Calu3 (cell line): Measurements from ENCODE around the gene CCNYL1. TPM values are rescaled to one million over a fixed set of nuclear protein-coding genes. Genes with fewer than 3 reads are reported as not detected.

Experiments
- BruUV-seq: library from RNA; stranded (reverse); fragments of 400-500 nt; replicated peaks from 2 replicates; lab custom pipeline; 2021; lab: Mats Ljungman, UMichigan
- CTCF ChIA-PET: fragments of 300-600 bp; sonication (Branson Sonifier 250); formaldehyde crosslinking; loops from one replicate; lab custom pipeline; 2022; ENCODE audit warnings: antibody characterized with exemption; lab: Charles Lee
- DNase-seq: peaks from one replicate; pipeline ENCODE4 v3.0.0; 2022
- H3K27ac Mint-ChIP-seq: one replicate; pipeline ENCODE4 v1.8.0; 2022; ENCODE audit warnings: mixed read lengths; ENCODE audit not compliant: unreplicated experiment
- H3K27me3 Mint-ChIP-seq: one replicate; pipeline ENCODE4 v1.8.0; 2022; ENCODE audit warnings: mixed read lengths; ENCODE audit not compliant: unreplicated experiment
- H3K36me3 Mint-ChIP-seq: one replicate; pipeline ENCODE4 v1.8.0; 2022; ENCODE audit warnings: mild to moderate bottlenecking, moderate library complexity, mixed read lengths; ENCODE audit not compliant: insufficient read depth, unreplicated experiment
- H3K4me1 Mint-ChIP-seq: one replicate; pipeline ENCODE4 v1.8.0; 2022; ENCODE audit warnings: mild to moderate bottlenecking, low read depth, mixed read lengths; ENCODE audit not compliant: unreplicated experiment
- H3K4me3 Mint-ChIP-seq: one replicate; pipeline ENCODE4 v1.8.0; 2022; ENCODE audit warnings: mild to moderate bottlenecking, low read depth, moderate library complexity, mixed read lengths; ENCODE audit not compliant: unreplicated experiment
- H3K9me3 Mint-ChIP-seq: one replicate; pipeline ENCODE4 v1.8.0; 2022; ENCODE audit warnings: low read depth, mixed read lengths; ENCODE audit not compliant: unreplicated experiment
- intact Hi-C: fragments of 100-400 bp; cut with micrococcal nuclease; formaldehyde crosslinking; loops from one replicate; pipeline ENCODE4 v1.10.0; 2022; ENCODE audit not compliant: unreplicated experiment
- total RNA-seq: library from RNA; stranded (reverse); gene quantifications from 2 replicates; pipeline ENCODE4 v1.2.3, GENCODE V29; 2022
- TF ChIP-seq, protein P1 (sequence below): fragments of 200-600 bp; IDR thresholded peaks from one replicate; pipeline ENCODE4 v1.8.0; 2022; ENCODE audit warnings: antibody characterized with exemption; ENCODE audit not compliant: unreplicated experiment

Gene CCNYL1
- total RNA-seq, 1 experiment from 2014 or later: 13.7 TPM

DNA sequence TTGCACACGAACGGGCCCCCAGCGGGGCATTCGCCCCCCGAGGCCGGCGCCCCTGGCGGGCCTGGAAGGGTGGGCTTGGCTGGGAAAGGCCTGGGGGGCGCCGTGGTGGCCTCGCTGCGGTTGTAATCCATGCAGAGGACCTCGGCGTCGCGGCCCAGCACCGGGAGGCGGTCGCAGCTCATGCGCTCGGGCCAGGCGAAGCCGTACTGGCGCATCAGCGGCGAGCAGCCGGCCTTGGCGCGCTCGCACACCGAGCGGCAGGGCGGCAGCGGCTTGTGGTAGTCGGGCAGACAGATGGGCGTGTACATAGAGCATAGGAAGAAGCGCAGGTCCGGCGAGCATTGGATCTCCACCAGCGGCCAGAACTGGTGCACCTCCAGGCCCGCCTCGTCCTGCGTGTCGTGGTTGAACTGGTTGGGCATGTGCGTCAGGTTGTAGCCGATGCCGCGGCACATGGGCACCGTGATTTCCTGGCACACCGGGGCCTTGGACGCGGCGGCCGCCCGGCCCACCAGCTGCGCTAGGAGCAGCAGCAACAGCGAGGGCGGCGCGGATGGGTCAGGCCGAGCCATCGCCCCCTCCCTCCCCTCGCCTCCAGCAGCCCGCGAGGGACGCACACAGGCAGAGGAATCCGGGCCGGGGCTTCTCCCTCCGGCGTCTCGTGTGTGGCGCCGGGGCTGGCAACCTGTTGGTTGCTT is 56.9 kb downstream of the CCNYL1 start:
- Mint-ChIP-seq H3K9me3 (no peaks in the 10 kb centered on the region), H3K4me3 (peak overlapping the region; percentile 82), H3K27me3 (no peaks in the 10 kb centered on the region), H3K27ac (peak overlapping the region; percentile 83), H3K36me3 (peaks cover 68% of the 10 kb centered on the region), H3K4me1 (peaks cover 51% of the 10 kb centered on the region)
- CTCF ChIA-PET: interaction anchor here (0.7 kb wide), 1 partner anchor 170 kb away, joined by 3 read pairs; no protein-coding TSS in a partner anchor
- peak; percentile 37 for DNase-seq
- BruUV-seq: no TSS peak
- intact Hi-C loops: loop anchor here (1.0 to 5.0 kb wide), 4 partner anchors 42 to 139 kb away; no protein-coding TSS in a partner anchor
- TF ChIP-seq, protein P1, sequence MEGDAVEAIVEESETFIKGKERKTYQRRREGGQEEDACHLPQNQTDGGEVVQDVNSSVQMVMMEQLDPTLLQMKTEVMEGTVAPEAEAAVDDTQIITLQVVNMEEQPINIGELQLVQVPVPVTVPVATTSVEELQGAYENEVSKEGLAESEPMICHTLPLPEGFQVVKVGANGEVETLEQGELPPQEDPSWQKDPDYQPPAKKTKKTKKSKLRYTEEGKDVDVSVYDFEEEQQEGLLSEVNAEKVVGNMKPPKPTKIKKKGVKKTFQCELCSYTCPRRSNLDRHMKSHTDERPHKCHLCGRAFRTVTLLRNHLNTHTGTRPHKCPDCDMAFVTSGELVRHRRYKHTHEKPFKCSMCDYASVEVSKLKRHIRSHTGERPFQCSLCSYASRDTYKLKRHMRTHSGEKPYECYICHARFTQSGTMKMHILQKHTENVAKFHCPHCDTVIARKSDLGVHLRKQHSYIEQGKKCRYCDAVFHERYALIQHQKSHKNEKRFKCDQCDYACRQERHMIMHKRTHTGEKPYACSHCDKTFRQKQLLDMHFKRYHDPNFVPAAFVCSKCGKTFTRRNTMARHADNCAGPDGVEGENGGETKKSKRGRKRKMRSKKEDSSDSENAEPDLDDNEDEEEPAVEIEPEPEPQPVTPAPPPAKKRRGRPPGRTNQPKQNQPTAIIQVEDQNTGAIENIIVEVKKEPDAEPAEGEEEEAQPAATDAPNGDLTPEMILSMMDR: peak; percentile 6

DNA sequence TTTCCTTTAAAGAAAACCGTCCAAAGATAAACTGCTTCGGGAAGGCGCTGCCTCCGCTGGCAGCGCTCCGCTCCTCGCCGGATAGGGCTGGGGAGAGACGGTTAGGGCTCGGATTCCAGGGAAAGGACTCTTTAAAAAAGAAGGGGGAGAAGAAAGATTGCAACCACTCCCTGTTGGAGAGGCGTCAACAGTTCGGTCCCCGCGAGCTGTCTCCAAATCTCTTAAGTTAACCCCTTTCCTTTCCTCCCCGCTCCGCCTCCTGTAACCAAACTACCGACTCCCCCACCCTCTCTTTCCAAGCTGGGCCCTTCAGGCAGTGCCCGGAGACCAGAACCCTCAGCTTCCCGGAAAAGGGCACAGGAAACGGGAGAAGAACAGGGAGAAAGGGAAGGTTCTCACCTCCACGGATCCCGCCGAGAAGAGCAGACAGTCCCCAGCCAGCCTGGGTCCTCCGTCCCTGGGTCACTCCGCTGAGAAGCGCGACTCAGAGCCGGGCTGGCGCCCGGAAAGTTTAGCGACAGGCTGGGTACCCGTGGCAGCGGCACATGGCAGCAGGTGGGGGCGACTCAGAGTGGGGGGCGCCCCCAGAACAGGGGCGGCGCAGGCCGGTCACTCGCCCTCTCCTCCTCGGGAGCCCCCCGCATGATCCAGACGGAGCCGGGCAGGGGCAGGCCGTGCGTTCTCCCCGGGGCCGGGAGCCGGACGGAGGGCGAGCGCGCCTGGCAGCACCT is 57.6 kb downstream of the CCNYL1 start:
- peaks cover 45% of the 10 kb centered on the region for H3K4me1 Mint-ChIP-seq
- no peaks in the 10 kb centered on the region for H3K27me3 Mint-ChIP-seq
- BruUV-seq: TSS peak; percentile 32
- peak; percentile 43 for DNase-seq
- H3K4me3 Mint-ChIP-seq: peak overlapping the region; percentile 82
- TF ChIP-seq, protein P1: no peak
- intact Hi-C loops: loop anchor here (1.0 to 5.0 kb wide), 4 partner anchors 42 to 138 kb away; no protein-coding TSS in a partner anchor
- CTCF ChIA-PET: interaction anchor here (0.7 kb wide), 1 partner anchor 170 kb away, joined by 3 read pairs; no protein-coding TSS in a partner anchor
- peak overlapping the region; percentile 83 for H3K27ac Mint-ChIP-seq
- H3K9me3 Mint-ChIP-seq: no peaks in the 10 kb centered on the region
- peaks cover 62% of the 10 kb centered on the region for H3K36me3 Mint-ChIP-seq

- Mint-ChIP-seq H3K36me3 (peaks cover 49% of the 10 kb centered on the region), H3K4me3 (peak overlapping the region; percentile 82), H3K9me3 (no peaks in the 10 kb centered on the region), H3K27me3 (no peaks in the 10 kb centered on the region), H3K27ac (no peak overlapping the region), H3K4me1 (peaks cover 27% of the 10 kb centered on the region)
- no TSS peak for BruUV-seq
- TF ChIP-seq, protein P1: no peak
- intact Hi-C loops: no loop called here
- CTCF ChIA-PET: interaction anchor here (0.7 to 1.0 kb wide), 2 partner anchors 30 to 83 kb away, joined by 3 to 4 read pairs; no protein-coding TSS in a partner anchor
- no peak for DNase-seq
Measured at GRCh38 chr2:207770602-207771404, 59.4 kb downstream of the CCNYL1 start.

- Mint-ChIP-seq H3K4me1 (peaks cover 21% of the 10 kb centered on the region), H3K27me3 (no peaks in the 10 kb centered on the region), H3K9me3 (no peaks in the 10 kb centered on the region), H3K27ac (no peak overlapping the region), H3K4me3 (no peak overlapping the region), H3K36me3 (peaks cover 44% of the 10 kb centered on the region)
- intact Hi-C loops: no loop called here
- DNase-seq: no peak
- TF ChIP-seq, protein P1: no peak
- CTCF ChIA-PET: no interaction called here
- BruUV-seq: no TSS peak
Measured at GRCh38 chr2:207771421-207771820, 60.0 kb downstream of the CCNYL1 start.
